Activated CD4-positive, alpha-beta T cell treated with anti-CD3 and anti-CD28 coated beads, Interleukin-10, Interleukin-2, amounts not matched to agents 100 ng/mL and 50 ng/mL, durations not matched to agents 16 hours and 8 hours (primary cell): Measurements from ENCODE around the gene KRT4.
"Not testable (repeated sequence)": the region's sequence is repeated elsewhere in the genome, so short reads cannot be mapped to it uniquely, and the experiment has no call there.

ENCODE experiments used
- DNase-seq: peaks from one replicate; pipeline ENCODE4 v3.0.0-alpha.2; 2020

KRT4 gene

GRCh38 chr12:52807544-52808470, 6.1 kb downstream of the KRT4 start:
- DNase-seq, result no peak

DNA sequence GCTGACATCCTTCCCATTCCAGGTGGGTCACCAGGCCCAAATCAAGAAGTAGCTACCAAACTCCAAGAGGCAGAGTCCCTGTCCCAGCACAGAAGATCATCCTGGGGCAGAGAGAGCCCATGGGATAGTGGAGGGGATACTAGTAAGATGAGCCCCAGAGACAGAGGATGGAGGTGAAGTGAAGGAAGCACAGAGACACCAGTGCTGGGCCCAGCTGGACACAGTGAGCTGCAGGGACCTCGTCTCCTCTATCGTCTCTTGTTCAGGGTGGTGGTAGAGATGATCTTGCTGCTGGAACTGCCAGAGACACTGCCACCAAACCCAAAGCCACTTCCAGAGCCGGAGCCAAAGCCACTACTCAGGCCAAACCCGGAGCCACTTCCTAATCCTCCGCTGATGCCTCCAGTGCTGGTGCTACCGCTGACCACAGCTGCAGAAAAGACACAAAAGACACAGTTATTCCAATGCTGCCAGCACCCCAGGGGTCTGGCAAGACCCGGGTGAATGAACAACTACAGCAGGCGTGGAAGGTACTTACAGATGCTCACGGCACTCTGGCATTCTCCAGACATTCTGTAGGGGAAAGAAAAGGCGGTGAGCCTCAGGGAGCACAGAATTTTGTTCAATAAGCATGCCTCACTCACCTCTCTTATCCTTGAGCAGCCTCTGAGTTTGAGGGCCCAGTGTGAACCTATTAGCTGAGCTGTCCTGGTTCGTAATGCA, 6.9 kb downstream of the KRT4 start:
- DNase-seq, result no peak

- no peak for DNase-seq
Measured at GRCh38 chr12:52806169-52806811, 7.6 kb downstream of the KRT4 start.

- DNase-seq, result no peak
Measured at GRCh38 chr12:52805739-52806138, 8.2 kb downstream of the KRT4 start.

DNA sequence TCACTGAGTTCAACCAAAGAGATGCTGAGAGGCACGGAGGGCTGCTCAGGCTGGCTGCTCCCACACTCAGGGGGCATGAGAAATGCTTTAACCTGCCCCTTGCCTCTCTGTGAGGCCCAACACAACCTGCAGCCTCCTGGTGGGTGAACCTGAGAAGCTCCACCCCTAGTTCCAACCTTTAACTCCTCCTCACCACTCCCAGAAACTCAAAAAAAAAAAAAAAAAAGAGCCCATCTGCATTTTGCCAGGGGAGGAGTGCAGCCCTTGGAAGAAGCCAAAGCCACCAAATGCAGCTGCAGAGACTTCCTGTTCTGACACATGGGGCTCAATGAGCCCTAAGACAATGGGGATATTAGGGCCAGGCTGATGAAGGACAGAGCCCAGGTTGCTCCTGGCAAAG, 8.9 kb downstream of the KRT4 start:
- no peak for DNase-seq

GRCh38 chr12:52802442-52802841, 11.5 kb downstream of the KRT4 start:
- no peak for DNase-seq

GRCh38 chr12:52801773-52802172, 12.1 kb downstream of the KRT4 start:
- DNase-seq, result no peak

DNA sequence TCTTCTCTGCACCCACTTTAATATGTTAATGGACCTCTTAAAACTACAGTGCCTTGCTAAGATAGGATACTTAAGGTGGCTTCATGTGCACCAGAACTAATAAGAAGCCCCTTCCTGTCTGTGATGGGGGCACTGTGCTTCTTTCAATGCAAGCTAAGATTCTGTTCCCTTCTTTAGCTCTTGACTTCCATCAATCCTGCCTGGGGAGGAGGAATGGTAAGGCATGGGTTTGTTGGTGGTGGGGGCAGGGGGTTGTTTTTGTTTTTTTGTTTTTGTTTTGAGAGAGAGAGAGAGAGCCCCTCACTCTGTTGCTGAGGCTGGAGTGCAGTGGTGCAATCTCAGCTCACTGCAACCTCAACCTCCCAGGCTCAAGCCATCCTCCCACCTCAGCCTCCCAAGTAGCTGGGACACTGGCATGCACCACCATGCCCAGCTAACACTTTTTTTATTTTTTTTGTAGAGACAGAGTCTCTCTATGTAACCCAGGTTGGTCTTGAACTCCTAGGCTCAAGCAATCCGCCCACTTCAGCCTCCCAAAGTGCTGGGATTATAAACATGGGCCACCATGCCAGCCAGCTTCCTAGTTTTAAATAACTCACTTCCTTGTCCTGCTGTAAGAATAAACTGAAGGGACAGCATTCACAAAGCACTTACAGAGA, 13.5 kb downstream of the KRT4 start:
- DNase-seq, result no peak

GRCh38 chr12:52799505-52800211, 14.3 kb downstream of the KRT4 start:
- DNase-seq, result no peak

DNA sequence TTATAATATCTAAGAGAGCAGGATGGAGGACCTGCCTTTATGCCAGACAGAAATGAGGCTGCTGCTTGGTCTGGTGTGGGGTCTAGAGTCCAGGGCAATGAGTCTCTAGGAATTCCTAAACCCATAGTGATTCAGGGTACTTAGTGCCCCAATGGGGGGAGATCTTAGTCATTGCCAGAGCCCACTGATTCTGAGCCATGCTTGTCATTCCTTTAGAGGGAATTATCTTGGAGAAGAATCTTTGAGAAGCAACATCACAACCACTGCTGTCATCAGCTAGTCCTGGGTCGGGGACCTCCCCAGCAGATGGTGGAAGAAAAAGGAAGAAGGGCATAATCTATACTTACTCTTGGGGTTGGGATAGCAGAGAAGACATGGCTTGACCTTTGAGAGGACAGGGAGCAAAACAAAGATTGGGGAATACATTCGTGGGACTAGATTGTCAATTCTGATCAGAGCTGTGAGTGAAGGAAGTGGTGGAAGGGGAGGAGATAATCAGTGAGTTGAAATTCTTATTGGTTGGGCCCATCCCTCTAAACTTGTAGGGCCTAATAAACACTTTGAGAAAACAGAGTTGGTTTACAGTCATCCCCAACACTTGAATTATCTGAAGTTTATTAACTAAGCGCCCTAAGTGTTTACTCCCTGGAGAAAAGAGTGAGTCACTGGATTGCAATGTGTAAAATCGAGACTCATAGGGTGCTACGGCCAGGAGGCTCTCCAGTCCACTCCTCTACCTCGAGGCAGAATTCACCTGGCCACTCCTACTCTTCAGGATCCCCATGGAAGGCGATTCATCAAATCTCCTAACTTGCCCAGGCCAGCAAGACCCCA, 15.0 kb downstream of the KRT4 start:
- no peak for DNase-seq

DNA sequence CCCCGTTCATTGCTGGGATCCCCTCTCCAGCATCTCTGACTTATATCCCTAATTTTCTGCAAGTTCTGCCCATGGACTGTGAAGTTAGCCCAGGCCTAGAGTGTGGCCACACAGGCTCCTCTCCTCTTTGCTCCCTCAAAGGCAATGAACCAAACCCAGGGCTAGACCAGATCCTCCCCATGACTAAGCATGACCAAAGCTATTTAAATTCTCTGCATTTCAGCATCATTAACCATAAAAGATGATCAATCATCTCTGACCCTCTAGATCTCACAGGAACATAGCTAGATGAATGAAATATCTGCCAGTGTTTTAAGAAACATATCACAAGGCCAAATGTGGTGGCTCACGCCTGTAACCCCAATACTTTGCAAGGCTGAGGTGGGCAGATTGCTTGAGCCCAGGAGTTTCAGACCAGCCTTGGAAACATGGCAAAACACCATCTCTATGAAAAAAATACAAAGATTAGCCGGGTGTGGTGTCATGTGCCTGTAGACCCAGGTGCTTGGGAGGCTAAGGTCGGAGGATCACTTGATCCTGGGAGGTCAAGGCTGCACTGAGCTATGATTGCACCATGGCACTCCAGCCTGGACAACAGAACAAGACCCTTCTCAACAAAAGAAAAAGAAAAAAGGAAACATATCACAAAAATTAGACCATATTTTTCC, 15.8 kb downstream of the KRT4 start:
- DNase-seq, result no peak

DNA sequence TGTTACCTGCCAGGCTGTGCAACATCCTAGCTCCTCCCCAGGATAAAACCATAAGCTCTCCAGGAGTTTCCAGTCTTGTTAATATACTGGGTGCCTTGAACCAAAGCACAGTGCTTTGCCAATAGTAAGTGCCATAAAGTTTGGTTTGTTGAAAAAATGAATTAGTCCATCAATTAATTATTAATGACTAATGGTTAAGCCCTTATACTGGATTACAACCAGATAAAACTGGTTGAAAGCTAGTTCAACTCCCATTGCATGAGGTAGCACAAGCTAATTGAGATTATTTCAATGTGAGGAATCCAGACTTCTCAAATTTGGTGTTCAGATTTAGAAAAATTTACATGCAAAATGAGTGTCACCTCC, 16.4 kb downstream of the KRT4 start:
- DNase-seq, result no peak

DNA sequence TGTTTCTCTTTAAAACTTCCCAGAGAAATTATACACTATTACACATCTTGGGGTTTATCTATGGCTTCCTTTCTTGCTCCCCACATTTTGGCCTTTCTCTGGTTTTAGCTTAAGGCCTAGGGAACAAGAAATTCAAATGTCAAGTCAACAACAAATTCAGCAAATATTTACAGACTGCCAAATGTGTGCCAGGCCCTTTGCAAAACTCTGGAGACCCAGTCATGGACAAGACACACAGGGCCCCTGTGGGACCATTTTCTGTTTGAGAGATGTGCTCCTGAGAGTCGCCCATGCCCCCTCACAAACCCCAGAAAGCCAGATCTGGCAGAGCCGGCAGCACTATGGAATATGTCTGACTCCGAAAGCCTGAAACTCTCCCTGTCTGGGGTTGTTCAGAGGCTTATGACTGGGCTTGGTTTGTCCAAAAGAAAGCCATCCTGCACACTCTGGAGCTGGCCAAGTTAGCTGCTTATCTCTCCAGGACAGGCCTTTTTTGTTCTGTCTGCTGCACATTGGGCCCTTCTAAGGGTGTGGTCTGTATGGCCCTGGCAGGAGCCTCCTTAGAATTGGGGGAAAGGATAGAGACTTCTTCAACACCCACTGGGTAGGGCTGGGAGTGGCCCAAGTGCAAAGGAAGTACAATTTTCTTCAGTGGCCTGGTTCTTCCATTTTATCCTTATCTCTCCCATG, 16.9 kb downstream of the KRT4 start:
- DNase-seq, result no peak

DNA sequence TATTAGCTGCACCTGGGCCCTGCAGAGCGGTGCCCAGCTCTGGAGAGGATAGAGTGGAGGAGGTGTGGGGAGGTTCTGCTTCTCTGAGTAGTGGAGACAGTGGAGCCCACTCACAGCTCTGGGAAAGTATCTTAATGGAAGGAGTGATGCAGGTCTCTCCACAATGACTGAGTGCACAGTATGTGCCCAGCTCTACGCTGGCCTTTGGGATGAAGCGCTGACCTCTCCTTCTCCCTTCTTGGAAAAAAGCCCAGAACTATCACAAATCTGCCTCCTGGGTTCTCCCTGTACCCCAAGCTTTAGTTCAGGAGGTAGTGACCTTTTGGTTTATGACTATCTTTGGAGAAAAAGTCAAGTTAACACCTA, 17.5 kb downstream of the KRT4 start:
- DNase-seq, result no peak

GRCh38 chr12:52795694-52796428, 18.1 kb downstream of the KRT4 start, which contains the start of gene KRT3:
TSS of gene KRT3 (minus strand) at chr12:52796117. CDS start at chr12:52796042, 75 bp downstream.
- no peak for DNase-seq

DNA sequence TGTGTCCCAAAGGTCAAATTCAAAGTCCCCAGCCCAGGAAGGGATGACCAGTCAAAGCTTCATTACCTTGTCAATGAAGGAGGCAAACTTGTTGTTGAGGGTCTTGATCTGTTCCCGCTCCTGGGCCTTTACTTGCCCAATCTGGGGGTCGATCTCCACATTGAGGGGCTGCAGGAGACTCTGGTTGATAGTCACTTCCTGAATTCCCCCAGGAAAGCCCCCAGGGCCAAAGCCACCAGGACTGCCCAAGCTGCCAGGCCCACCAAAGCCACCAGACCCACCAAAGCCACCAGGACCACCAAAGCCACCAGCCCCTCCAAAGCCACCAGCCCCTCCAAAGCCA, 18.6 kb downstream of the KRT4 start:
- DNase-seq, result not testable (repeated sequence)

DNA sequence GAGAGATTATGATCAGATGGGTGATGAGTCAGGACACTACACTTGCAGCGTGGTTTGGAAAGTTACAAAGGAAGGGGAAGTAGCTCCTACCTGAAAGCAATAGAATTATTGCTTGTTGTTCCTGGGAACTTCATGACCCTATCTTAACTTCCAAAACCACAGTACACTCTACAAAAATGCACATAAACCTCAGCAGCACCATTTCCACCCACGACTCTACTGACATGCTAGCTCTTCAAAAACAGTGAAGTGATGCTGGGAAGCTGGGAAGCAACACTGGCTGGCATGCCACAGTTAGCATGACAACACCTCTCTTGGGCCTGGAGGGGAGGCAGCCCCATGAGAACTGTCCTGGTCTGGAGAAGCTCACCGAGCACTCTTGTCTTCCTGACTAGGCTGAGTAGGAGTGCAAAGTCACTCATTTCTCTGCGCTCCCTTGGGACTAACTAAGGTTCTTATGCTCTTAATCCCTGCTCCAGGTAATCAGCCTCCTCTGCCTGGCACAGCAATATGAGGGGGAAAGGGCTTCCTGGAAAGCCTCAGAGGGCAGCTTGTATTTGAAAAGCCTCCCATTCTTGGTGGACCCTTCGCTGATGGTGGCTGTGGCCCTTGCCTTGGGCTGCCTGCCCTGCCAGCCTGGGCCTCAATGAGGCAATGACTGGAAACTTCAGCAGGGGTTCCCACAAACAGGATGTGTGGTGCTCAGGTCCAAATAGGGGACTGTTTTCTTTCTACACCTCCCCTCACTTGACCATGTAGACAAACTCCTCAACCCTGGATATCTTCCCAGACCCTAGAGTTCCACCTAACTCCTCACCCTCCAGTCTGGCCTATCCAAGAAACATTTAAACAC, 19.2 kb downstream of the KRT4 start:
- DNase-seq, result no peak

DNA sequence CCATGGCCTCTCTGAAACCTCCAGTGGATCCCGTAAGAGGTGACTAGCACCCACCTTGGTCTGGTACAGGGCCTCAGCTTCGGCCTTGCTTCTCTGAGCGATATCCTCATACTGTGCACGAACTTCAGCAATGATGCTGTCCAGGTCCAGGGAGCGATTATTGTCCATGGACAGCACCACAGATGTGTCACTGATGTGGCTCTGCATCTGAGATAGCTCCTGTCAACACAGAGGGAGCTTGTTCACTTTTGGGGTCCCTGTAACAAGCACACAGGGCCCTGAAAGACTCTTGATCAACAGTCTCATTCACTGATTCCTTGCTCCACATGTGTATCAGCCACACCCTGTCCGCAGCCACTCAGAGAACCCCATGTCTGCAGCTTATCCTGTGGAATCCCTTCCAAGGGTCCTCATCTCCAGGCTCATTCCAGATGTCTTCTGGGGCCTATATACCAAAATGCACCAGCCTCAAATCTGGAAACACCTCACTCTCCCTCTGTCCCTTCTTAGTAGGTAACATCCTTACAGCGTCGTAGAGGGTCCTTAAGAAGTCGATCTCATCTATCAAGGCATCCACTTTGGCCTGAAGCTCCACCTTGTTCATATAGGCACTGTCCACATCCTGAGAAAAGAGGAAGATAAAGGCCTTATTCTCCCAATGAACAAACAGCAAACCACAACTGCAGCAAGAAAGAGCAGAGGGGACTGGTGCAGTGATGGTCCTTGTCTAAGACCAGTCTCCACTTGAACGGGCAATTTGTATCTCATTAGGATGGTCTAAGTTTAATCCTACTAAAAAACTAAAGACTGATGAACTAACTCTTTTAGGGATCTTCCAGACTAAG, 21.5 kb downstream of the KRT4 start:
- no peak for DNase-seq
